SJCRH30 (cell line): ENCODE measurements around the gene ETV6. TPM values are rescaled to one million over a fixed set of nuclear protein-coding genes. Genes with fewer than 3 reads are reported as not detected.

Source experiments
- DNase-seq, 2 experiments: peaks; one replicate each; pipeline ENCODE4 v3.0.0-alpha.2; 2015 to 2020
- H3K27ac ChIP-seq: fragments of 250-450 bp; sonication (Bioruptor Pico); 2 replicates; pipeline ENCODE4 v1.5.1; 2020; ENCODE audit warnings: mild to moderate bottlenecking, moderate library complexity
- H3K27me3 ChIP-seq: fragments of 250-450 bp; sonication (Bioruptor Pico); 2 replicates; pipeline ENCODE4 v1.5.1; 2020; ENCODE audit warnings: mild to moderate bottlenecking, moderate library complexity
- H3K36me3 ChIP-seq: fragments of 250-450 bp; sonication (Bioruptor Pico); 2 replicates; pipeline ENCODE4 v1.5.1; 2020; ENCODE audit warnings: mild to moderate bottlenecking, moderate library complexity
- H3K4me1 ChIP-seq: fragments of 250-450 bp; sonication (Bioruptor Pico); 2 replicates; pipeline ENCODE4 v1.5.1; 2020; ENCODE audit warnings: mild to moderate bottlenecking, moderate library complexity
- H3K4me3 ChIP-seq: fragments of 250-450 bp; sonication (Bioruptor Pico); 2 replicates; pipeline ENCODE4 v1.5.1; 2020; ENCODE audit warnings: mild to moderate bottlenecking, moderate library complexity
- H3K9me3 ChIP-seq: fragments of 250-450 bp; sonication (Bioruptor Pico); replicated peaks from 2 replicates; pipeline ENCODE4 v1.5.1; 2020; ENCODE audit warnings: mild to moderate bottlenecking, moderate library complexity
- total RNA-seq: library from RNA; depleted of rRNA; stranded (reverse); fragments of >200 nt; shearing (Covaris generic); gene quantifications from 2 replicates; pipeline ENCODE4 v1.2.3, GENCODE V29; 2014

The ETV6 gene
- total RNA-seq, 1 experiment from 2014 or later: 5.6 TPM

DNA sequence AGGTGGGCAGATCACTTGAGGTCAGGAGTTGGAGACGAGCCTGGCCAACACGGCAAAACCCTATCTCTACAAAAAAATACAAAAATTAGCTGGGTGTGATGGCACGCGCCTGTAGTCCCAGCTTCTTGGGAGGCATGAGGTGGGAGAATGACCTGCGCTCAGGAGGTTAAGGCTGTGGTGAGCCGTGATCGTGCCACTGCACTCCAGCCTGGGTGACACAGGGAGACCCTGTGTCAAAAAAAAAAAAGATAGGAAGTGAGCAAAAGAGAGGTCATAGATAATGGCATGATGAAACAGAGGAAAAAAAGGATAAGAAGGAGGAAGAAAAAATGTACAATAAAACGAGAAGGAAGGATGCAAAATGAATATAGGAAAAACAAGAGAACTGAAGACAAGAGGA, 159.5 kb downstream of the ETV6 start:
- Histone ChIP-seq H3K36me3 (no peaks in the 10 kb centered on the region), H3K4me3 (no peak overlapping the region), H3K4me1 (peaks cover 16% of the 10 kb centered on the region), H3K27me3 (no peaks in the 10 kb centered on the region), H3K27ac (no peak overlapping the region), H3K9me3 (no peaks in the 10 kb centered on the region)
- DNase-seq: no peak

DNA sequence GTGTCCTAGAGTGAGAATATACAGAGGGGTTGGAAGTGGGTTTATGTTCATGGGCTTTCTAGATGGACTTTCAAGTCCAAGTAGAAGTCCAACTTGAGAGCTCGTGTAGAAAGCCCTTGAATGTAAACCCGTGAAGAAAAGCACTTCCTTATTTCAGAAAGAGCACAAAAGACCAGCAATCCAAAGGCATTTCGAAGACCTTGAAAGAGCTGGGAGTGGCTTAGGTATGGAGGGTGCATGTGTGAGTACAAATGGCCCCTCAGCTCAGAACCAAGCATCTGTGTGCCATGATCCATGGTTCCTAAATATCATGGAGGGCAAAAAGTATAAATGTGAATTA, 160.7 kb downstream of the ETV6 start:
- H3K27me3 ChIP-seq: no peaks in the 10 kb centered on the region
- no peaks in the 10 kb centered on the region for H3K9me3 ChIP-seq
- H3K4me1 ChIP-seq: peaks cover 25% of the 10 kb centered on the region
- H3K27ac ChIP-seq: no peak overlapping the region
- DNase-seq: no peak
- H3K36me3 ChIP-seq: no peaks in the 10 kb centered on the region
- no peak overlapping the region for H3K4me3 ChIP-seq

GRCh38 chr12:11811008-11811407, 161.5 kb downstream of the ETV6 start:
- Histone ChIP-seq H3K9me3 (no peaks in the 10 kb centered on the region), H3K36me3 (no peaks in the 10 kb centered on the region), H3K4me3 (no peak overlapping the region), H3K27ac (no peak overlapping the region), H3K4me1 (peaks cover 25% of the 10 kb centered on the region), H3K27me3 (no peaks in the 10 kb centered on the region)
- DNase-seq: no peak

DNA sequence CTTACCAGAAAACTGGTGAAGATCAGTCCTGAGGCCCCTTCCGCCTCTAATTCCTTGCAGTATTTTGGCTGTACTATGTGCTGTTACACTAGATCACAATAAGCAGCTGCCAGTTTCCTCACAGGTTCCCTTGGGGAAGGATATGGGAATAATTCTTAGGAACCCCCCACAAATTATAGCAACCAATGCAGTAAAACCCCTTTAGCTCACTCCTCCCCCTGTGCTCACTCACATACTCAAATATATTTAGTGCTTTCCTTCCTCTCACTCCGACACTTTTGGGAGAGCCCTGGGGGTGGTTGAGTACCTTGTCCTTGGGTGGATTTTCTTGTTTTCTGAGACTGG, 162.7 kb downstream of the ETV6 start:
- H3K36me3 ChIP-seq: no peaks in the 10 kb centered on the region
- H3K27me3 ChIP-seq: no peaks in the 10 kb centered on the region
- H3K4me3 ChIP-seq: peak overlapping the region; percentile 49
- peaks cover 25% of the 10 kb centered on the region for H3K4me1 ChIP-seq
- H3K9me3 ChIP-seq: no peaks in the 10 kb centered on the region
- peak overlapping the region; percentile 81 for H3K27ac ChIP-seq
- no peak for DNase-seq

- Histone ChIP-seq H3K9me3 (no peaks in the 10 kb centered on the region), H3K4me1 (peaks cover 25% of the 10 kb centered on the region), H3K4me3 (peak overlapping the region; percentile 49), H3K36me3 (no peaks in the 10 kb centered on the region), H3K27me3 (no peaks in the 10 kb centered on the region), H3K27ac (peak overlapping the region; percentile 81)
- peak; percentile 70 to 81 for DNase-seq
These were observed 163.3 kb downstream of the ETV6 start for GRCh38 chr12:11812586-11813437.

- no peak for DNase-seq
- H3K27ac ChIP-seq: peak overlapping the region; percentile 81
- H3K36me3 ChIP-seq: no peaks in the 10 kb centered on the region
- no peaks in the 10 kb centered on the region for H3K9me3 ChIP-seq
- H3K4me1 ChIP-seq: peaks cover 25% of the 10 kb centered on the region
- H3K4me3 ChIP-seq: peak overlapping the region; percentile 49
- H3K27me3 ChIP-seq: no peaks in the 10 kb centered on the region
These were observed 164.0 kb downstream of the ETV6 start for GRCh38 chr12:11813438-11813813.

GRCh38 chr12:11814374-11814773, 164.9 kb downstream of the ETV6 start:
- Histone ChIP-seq H3K27ac (no peak overlapping the region; the same call in 1 of the 2 replicates), H3K36me3 (no peaks in the 10 kb centered on the region), H3K9me3 (no peaks in the 10 kb centered on the region), H3K4me3 (no peak overlapping the region), H3K27me3 (no peaks in the 10 kb centered on the region), H3K4me1 (peaks cover 25% of the 10 kb centered on the region)
- peak; percentile 35 to 55 for DNase-seq

DNA sequence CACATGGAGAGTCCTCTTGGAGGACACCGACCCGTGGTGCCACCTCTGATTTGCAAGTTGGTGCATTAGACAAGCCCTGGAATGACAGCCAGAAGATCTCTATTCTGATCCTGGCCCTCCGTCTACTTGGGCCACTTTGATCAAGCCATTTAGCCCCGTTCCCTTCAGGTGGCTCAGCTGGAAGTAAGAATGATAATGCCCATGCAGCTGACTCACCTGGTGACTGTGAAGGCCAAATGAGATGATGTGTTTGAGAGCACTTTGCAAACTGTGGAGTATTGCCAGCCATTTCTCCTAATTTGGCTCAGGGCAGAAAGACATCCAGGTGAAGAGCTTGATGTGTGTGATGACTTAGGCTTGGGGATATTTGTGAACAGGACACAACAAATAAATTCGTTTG, 165.9 kb downstream of the ETV6 start:
- peaks cover 25% of the 10 kb centered on the region for H3K4me1 ChIP-seq
- no peak overlapping the region for H3K4me3 ChIP-seq
- H3K27ac ChIP-seq: no peak overlapping the region
- H3K27me3 ChIP-seq: no peaks in the 10 kb centered on the region
- DNase-seq: no peak
- H3K36me3 ChIP-seq: no peaks in the 10 kb centered on the region
- no peaks in the 10 kb centered on the region for H3K9me3 ChIP-seq

- no peak overlapping the region for H3K27ac ChIP-seq
- H3K4me3 ChIP-seq: no peak overlapping the region
- no peak for DNase-seq
- H3K36me3 ChIP-seq: no peaks in the 10 kb centered on the region
- no peaks in the 10 kb centered on the region for H3K27me3 ChIP-seq
- H3K4me1 ChIP-seq: peaks cover 11% of the 10 kb centered on the region
- no peaks in the 10 kb centered on the region for H3K9me3 ChIP-seq
These were observed 170.2 kb downstream of the ETV6 start for GRCh38 chr12:11819643-11820042.

DNA sequence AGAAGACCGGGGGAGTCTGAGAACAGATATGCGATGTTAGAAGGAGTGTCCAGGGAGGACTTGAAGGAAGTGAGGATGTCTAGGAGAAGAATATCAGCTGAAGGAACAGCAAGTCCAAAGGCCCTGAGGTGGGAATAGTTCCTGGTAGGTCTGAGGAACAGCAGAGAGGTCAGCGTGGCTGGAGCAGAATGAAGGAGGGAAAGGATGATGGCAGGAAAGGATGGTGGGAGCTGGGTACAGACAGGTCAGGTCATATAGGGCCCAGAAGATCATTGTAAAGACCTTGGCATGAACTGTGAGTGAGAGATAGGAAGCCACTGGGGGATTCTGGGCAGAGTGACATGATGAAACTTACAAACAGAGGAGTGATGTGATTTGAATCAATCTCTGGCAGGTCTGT, 171.0 kb downstream of the ETV6 start:
- Histone ChIP-seq H3K27ac (no peak overlapping the region), H3K9me3 (no peaks in the 10 kb centered on the region), H3K36me3 (no peaks in the 10 kb centered on the region), H3K27me3 (no peaks in the 10 kb centered on the region), H3K4me3 (no peak overlapping the region), H3K4me1 (peaks cover 9% of the 10 kb centered on the region)
- DNase-seq: no peak

DNA sequence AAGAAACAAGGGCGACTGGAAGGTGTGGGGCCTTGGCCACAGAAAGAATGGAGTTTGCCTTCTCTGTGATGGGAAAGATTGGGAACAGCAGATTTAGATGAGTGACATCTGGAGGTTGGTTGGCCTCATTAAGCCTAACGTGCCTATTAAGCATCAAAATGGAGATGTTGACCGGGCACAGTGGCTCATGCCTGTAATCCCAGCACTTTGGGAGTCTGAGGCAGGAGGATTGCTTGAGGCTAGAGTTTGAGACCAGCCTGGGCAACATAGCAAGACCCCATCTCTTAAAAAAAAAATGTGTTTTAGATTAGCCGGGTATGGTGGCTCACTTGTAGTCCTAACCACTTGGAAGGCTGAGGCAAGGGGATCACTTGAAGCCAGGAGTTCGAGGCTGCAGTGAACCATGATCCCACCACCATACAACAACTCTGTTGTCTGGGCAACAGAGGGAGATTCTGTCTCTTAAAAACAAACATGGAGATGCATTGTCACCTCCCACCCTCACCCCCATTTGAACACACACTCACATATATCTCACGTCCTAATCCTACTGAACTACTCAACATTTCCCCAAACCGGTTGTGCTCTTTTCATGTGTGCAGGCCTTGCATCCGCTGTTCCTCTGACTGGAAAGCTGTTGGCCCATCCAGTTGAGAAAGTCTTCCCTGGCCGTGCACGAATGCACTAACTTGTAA, 172.1 kb downstream of the ETV6 start:
- H3K9me3 ChIP-seq: no peaks in the 10 kb centered on the region
- H3K27ac ChIP-seq: no peak overlapping the region
- no peak for DNase-seq
- H3K4me3 ChIP-seq: no peak overlapping the region
- H3K27me3 ChIP-seq: no peaks in the 10 kb centered on the region
- H3K4me1 ChIP-seq: peaks cover 9% of the 10 kb centered on the region
- H3K36me3 ChIP-seq: no peaks in the 10 kb centered on the region

GRCh38 chr12:11822081-11822834, 172.8 kb downstream of the ETV6 start:
- no peaks in the 10 kb centered on the region for H3K36me3 ChIP-seq
- H3K27ac ChIP-seq: no peak overlapping the region; the same call in 1 of the 2 replicates
- no peaks in the 10 kb centered on the region for H3K9me3 ChIP-seq
- peaks cover 9% of the 10 kb centered on the region for H3K4me1 ChIP-seq
- DNase-seq: peak; percentile 19 to 55
- H3K27me3 ChIP-seq: no peaks in the 10 kb centered on the region
- H3K4me3 ChIP-seq: no peak overlapping the region

GRCh38 chr12:11823043-11823442, 173.6 kb downstream of the ETV6 start:
- Histone ChIP-seq H3K4me1 (peaks cover 9% of the 10 kb centered on the region), H3K27ac (no peak overlapping the region; the same call in 1 of the 2 replicates), H3K36me3 (no peaks in the 10 kb centered on the region), H3K9me3 (no peaks in the 10 kb centered on the region), H3K27me3 (no peaks in the 10 kb centered on the region), H3K4me3 (no peak overlapping the region)
- DNase-seq: no peak

DNA sequence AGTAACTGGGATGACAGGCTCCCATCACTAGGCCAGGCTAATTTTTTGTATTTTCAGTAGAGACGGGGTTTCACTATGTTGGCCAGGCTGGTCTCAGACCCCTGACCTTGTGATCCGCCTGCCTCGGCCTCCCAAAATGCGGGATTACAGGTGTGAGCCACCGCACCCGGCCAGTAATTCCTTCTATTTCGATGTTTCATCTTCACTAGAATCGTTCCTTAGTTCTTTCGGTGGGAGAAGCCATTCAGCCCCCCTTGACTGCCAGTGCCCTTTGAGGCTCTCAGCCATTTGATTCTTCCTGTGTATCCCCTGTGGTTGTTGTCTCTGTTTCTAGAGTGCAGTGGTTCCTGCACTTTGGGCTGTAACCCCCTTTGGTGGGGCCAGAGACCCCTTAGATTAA, 174.1 kb downstream of the ETV6 start:
- Histone ChIP-seq H3K27ac (no peak overlapping the region), H3K4me1 (peaks cover 9% of the 10 kb centered on the region), H3K9me3 (no peaks in the 10 kb centered on the region), H3K27me3 (no peaks in the 10 kb centered on the region), H3K4me3 (no peak overlapping the region), H3K36me3 (no peaks in the 10 kb centered on the region)
- no peak for DNase-seq

DNA sequence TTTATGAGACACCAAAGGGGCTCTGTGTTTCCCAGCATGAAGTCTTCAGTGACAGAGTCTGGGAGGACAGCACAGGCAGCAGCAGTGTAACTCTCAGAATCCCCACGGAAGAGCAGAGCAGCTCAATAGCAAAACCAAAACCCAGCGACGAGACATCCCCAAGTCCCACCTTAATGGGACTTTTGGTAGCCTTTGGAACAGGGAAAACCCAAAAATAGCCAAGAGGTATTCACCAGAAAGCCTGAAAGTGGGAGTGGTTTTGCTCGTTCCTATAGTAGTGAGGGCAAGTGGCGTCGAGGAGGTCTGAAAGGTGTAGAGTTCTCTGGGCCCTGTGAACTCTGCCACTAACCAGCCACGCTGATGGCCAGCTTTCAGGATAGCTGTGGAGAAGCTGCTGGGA, 174.6 kb downstream of the ETV6 start:
- no peaks in the 10 kb centered on the region for H3K27me3 ChIP-seq
- H3K4me3 ChIP-seq: no peak overlapping the region
- peaks cover 9% of the 10 kb centered on the region for H3K4me1 ChIP-seq
- H3K36me3 ChIP-seq: no peaks in the 10 kb centered on the region
- DNase-seq: no peak
- H3K27ac ChIP-seq: no peak overlapping the region
- H3K9me3 ChIP-seq: no peaks in the 10 kb centered on the region
